ENCODE measurements around the gene EXOSC10.
"Not testable (repeated sequence)": the region's sequence is repeated elsewhere in the genome, so short reads cannot be mapped to it uniquely, and the experiment has no call there.

The EXOSC10 gene

DNA sequence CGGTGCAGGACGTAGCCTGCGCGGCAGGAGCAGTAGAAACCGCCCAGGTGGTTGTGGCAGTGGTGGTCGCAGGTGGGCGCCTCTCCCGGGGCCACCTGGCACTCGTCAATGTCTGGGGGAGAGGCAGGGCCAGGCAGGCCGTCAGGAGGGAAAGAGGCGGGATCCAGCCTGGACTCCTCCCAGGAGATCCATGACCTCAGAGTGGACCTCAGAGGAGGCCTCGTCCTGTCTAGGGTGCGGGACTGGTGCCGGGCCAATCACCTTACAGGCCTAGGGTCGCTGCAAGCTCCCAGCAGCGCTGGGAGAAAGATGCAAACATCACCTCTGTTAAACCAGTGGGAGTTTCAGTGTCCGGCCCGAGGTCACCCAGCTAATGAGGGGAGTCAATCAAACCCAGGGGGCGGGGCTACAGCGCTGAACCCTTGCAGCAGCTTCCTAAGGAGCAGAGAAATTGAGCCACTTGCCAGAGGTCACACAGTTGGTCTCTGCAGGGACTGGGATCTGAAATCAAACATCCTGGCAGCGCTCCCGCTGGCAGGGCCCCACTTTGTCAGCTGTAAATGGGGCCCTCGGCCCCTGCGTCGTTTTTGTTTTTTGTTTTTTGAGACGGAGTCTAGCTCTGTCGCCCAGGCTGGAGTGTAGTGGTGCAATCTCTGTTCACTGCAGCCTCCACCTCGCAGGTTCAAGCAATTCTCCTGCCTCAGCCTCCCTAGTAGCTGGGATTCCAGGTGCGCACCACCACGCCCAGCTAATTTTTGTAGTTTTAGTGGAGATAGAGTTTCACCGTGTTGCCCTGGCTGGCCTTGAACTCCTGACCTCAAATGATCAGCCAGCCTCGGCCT, 54.0 kb downstream of the EXOSC10 start:
- TF ChIP-seq, protein P1, sequence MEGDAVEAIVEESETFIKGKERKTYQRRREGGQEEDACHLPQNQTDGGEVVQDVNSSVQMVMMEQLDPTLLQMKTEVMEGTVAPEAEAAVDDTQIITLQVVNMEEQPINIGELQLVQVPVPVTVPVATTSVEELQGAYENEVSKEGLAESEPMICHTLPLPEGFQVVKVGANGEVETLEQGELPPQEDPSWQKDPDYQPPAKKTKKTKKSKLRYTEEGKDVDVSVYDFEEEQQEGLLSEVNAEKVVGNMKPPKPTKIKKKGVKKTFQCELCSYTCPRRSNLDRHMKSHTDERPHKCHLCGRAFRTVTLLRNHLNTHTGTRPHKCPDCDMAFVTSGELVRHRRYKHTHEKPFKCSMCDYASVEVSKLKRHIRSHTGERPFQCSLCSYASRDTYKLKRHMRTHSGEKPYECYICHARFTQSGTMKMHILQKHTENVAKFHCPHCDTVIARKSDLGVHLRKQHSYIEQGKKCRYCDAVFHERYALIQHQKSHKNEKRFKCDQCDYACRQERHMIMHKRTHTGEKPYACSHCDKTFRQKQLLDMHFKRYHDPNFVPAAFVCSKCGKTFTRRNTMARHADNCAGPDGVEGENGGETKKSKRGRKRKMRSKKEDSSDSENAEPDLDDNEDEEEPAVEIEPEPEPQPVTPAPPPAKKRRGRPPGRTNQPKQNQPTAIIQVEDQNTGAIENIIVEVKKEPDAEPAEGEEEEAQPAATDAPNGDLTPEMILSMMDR (IDR thresholded peaks at IDR 0.05; ENCODE audit: low read depth, low read length): no peak
- in situ Hi-C loops (cut with HindIII; ENCODE audit: low sequenced_read_pairs): no loop called here
- DNase-seq (ENCODE audit: low read depth, low spot score): no peak
- H3K4me3 ChIP-seq (ENCODE audit: low read depth, low read length): no peak overlapping the region

DNA sequence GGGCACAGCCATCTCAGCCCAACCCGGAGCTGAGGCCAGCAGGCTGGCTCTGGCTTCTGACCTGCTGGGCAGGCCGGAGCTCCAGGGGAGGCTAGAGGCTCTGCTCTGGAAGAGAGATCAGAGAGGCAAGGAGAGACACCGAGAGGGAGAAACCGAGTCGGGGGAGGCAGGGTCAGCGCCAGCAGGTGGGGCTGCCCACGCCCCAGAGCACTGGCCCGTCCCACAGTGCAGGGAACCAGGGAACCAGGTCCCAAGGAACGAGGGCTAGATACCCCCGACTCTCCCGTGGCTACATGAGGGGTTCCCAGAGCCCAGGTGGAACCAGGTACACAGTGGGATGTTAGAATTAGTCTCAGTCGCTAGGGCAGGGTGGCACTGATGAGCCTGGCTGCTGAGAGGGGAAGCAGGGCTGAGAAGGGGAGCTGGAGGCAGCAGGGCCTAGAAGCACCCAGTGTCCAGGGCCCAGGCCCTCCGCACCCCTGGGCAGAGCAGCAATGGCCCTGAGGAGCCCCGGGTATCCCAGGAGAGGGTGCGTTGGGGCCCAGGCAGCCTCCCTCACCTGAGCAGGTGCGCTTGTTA, 54.7 kb downstream of the EXOSC10 start:
- no peak overlapping the region for H3K4me3 ChIP-seq (ENCODE audit: low read depth, low read length)
- in situ Hi-C loops (cut with HindIII; ENCODE audit: low sequenced_read_pairs): no loop called here
- DNase-seq (ENCODE audit: low read depth, low spot score): no peak
- TF ChIP-seq, protein P1 (IDR thresholded peaks at IDR 0.05; ENCODE audit: low read depth, low read length): no peak

GRCh38 chr1:11044086-11044848, 55.4 kb downstream of the EXOSC10 start:
- TF ChIP-seq, protein P1 (IDR thresholded peaks at IDR 0.05; ENCODE audit: low read depth, low read length): no peak
- in situ Hi-C loops (cut with HindIII; ENCODE audit: low sequenced_read_pairs): no loop called here
- no peak for DNase-seq (ENCODE audit: low read depth, low spot score)
- H3K4me3 ChIP-seq (ENCODE audit: low read depth, low read length): no peak overlapping the region

GRCh38 chr1:11042995-11043874, 56.4 kb downstream of the EXOSC10 start:
- TF ChIP-seq, protein P1 (IDR thresholded peaks at IDR 0.05; ENCODE audit: low read depth, low read length): no peak
- no peak overlapping the region for H3K4me3 ChIP-seq (ENCODE audit: low read depth, low read length)
- in situ Hi-C loops (cut with HindIII; ENCODE audit: low sequenced_read_pairs): no loop called here
- DNase-seq (ENCODE audit: low read depth, low spot score): no peak

- in situ Hi-C loops (cut with HindIII; ENCODE audit: low sequenced_read_pairs): no loop called here
- DNase-seq (ENCODE audit: low read depth, low spot score): no peak
- H3K4me3 ChIP-seq (ENCODE audit: low read depth, low read length): no peak overlapping the region
- TF ChIP-seq, protein P1 (IDR thresholded peaks at IDR 0.05; ENCODE audit: low read depth, low read length): no peak
These were observed 57.6 kb downstream of the EXOSC10 start for GRCh38 chr1:11042065-11042464.

DNA sequence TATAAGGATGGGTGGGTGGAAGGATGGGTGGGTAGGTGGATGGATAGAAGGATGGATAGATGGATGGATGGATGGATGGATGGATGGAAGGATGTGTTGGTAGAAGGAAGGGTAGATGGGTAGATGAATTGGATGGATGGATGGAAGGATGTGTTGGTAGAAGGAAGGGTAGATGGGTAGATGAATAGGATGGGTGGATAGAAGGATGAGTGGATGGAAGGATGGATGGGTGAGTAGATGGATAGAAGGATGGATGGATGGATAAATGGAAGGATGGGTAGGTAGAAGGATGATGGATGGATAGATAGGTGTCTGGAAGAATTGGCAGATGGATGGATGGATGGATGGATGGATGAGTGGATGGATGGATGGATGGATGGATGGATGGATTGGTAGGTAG, 58.6 kb downstream of the EXOSC10 start:
- TF ChIP-seq, protein P1 (IDR thresholded peaks at IDR 0.05; ENCODE audit: low read depth, low read length): no peak
- in situ Hi-C loops (cut with HindIII; ENCODE audit: low sequenced_read_pairs): no loop called here
- H3K4me3 ChIP-seq (ENCODE audit: low read depth, low read length): no peak overlapping the region
- no peak for DNase-seq (ENCODE audit: low read depth, low spot score)

DNA sequence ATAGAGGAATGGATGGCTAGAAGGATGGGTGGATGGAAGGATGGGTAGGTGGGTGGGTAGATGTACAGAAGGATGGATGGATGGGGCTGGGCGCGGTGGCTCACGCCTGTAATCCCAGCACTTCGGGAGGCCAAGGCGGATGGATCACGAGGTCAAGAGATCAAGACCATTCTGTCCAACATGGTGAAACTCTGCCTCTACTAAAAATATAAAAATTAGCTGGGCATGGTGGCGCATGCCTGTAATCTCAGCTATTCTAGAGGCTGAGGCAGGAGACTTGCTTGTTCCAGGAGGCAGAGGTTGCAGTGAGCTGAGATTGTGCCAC, 59.6 kb downstream of the EXOSC10 start:
- DNase-seq (ENCODE audit: low read depth, low spot score); H3K4me3 ChIP-seq (ENCODE audit: low read depth, low read length); in situ Hi-C loops (cut with HindIII; ENCODE audit: low sequenced_read_pairs): not testable (repeated sequence)

All from astrocyte of the spinal cord (primary cell).